ENCODE data around the gene LRRN4. TPM values are rescaled to one million over a fixed set of nuclear protein-coding genes. Genes with fewer than 3 reads are reported as not detected.
A peak's percentile ranks its signal among the peaks of the same experiment; 100 is the strongest.

LRRN4 gene
- total RNA-seq, 1 donor from 2014 or later = 5.6 TPM

DNA sequence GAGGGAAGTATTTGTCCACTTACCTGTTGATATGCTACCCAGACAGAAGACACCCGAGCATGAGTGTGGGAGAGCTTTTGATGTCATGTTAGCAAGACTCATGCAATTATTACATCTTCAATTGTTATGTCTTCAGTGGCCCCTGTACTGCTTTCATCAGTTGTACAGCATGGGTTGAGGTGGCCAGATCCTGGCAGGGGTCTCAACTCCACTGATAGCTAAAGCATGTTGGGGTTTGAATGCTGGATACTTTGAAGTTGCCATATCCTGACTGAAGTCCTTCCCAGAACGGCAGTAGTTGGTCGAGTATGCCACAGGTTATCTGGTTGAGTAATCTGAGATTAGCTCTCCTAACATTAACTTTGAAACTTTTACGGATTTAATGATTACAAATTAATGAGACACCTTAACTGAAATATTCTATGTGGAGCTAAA lies 46.7 kb downstream of the LRRN4 start:
- H3K4me1 Mint-ChIP-seq (ENCODE audit: low read depth) = peaks cover 14% of the 10 kb centered on the region
- DNase-seq (ENCODE audit: low spot score, unreplicated experiment) = no peak
- no peaks in the 10 kb centered on the region for H3K9me3 Mint-ChIP-seq (ENCODE audit: low read depth)
- H3K27ac Mint-ChIP-seq = no peak overlapping the region
- H3K27me3 Mint-ChIP-seq = no peaks in the 10 kb centered on the region
- TF ChIP-seq, protein P1, sequence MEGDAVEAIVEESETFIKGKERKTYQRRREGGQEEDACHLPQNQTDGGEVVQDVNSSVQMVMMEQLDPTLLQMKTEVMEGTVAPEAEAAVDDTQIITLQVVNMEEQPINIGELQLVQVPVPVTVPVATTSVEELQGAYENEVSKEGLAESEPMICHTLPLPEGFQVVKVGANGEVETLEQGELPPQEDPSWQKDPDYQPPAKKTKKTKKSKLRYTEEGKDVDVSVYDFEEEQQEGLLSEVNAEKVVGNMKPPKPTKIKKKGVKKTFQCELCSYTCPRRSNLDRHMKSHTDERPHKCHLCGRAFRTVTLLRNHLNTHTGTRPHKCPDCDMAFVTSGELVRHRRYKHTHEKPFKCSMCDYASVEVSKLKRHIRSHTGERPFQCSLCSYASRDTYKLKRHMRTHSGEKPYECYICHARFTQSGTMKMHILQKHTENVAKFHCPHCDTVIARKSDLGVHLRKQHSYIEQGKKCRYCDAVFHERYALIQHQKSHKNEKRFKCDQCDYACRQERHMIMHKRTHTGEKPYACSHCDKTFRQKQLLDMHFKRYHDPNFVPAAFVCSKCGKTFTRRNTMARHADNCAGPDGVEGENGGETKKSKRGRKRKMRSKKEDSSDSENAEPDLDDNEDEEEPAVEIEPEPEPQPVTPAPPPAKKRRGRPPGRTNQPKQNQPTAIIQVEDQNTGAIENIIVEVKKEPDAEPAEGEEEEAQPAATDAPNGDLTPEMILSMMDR (IDR thresholded peaks at IDR 0.05; ENCODE audit: unreplicated experiment) = no peak
- peak overlapping the region; percentile 95 for H3K4me3 Mint-ChIP-seq (ENCODE audit: low read depth)
- H3K36me3 Mint-ChIP-seq (ENCODE audit: insufficient read depth) = peaks cover 12% of the 10 kb centered on the region

DNA sequence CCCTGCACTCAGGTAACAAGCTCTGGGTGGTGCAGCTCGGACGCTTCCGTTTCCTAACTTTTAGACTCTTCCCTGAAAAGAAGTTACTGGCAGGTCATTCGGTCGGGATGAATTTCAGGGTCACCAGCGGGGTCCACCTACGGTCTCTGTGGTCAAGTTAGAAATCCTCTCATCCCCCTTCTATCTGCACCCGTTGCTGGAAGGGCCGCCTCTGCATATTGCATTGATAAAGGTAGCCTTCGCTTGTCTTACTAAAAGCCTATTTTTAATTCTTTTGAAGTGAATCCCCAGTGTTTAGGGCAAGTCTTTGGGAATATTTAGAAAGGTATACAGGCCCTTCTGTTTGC lies 47.3 kb downstream of the LRRN4 start:
- Mint-ChIP-seq H3K36me3 (ENCODE audit: insufficient read depth) (peaks cover 8% of the 10 kb centered on the region), H3K27ac (peak overlapping the region; percentile 98), H3K27me3 (no peaks in the 10 kb centered on the region), H3K9me3 (ENCODE audit: low read depth) (no peaks in the 10 kb centered on the region), H3K4me3 (ENCODE audit: low read depth) (peak overlapping the region; percentile 95), H3K4me1 (ENCODE audit: low read depth) (peaks cover 14% of the 10 kb centered on the region)
- TF ChIP-seq, protein P1 (IDR thresholded peaks at IDR 0.05; ENCODE audit: unreplicated experiment) = no peak
- DNase-seq (ENCODE audit: low spot score, unreplicated experiment) = no peak

DNA sequence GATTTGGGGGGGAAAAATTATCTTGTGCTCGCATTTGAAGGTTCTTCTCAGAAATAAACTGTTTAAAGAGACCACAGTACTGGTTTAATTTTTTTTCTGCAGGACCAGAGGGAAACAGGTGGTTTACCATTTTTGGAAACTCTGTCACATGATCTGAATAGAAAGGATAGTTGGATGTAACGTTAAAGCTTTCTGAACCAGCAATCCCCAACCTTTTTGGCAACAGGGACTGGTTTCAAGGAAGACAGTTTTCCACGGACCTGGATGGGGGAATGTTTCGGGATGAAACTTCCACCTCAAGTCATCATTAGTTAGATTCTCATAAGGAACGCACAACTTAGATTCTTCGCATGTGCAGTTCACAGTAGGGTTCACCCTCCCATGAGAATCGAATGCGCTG lies 53.0 kb downstream of the LRRN4 start:
- Mint-ChIP-seq H3K36me3 (ENCODE audit: insufficient read depth) (no peaks in the 10 kb centered on the region), H3K4me3 (ENCODE audit: low read depth) (no peak overlapping the region), H3K27ac (no peak overlapping the region), H3K27me3 (no peaks in the 10 kb centered on the region), H3K4me1 (ENCODE audit: low read depth) (peaks cover 2% of the 10 kb centered on the region), H3K9me3 (ENCODE audit: low read depth) (no peaks in the 10 kb centered on the region)
- TF ChIP-seq, protein P1 (IDR thresholded peaks at IDR 0.05; ENCODE audit: unreplicated experiment) = no peak
- DNase-seq (ENCODE audit: low spot score, unreplicated experiment) = no peak

DNA sequence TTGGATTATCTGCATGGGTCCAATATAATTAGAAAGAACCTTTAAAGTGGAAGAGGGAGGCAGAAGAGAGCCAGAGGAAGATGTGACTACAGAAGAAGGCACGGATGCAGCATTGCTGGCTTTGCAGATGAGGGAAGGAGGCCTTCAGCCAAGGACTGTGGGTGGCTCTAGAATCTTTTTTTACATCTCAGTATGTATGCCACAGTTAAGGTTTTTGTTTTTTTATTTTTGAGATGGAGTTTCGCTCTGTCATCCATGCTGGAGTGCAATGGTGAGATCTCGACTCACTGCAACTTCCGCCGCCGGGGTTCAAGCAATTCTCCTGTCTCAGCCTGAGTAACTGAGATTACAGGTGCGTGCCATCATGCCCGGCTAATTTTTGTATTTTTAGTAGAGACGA lies 54.1 kb downstream of the LRRN4 start:
- H3K36me3 Mint-ChIP-seq (ENCODE audit: insufficient read depth) = no peaks in the 10 kb centered on the region
- H3K27me3 Mint-ChIP-seq = no peaks in the 10 kb centered on the region
- DNase-seq (ENCODE audit: low spot score, unreplicated experiment) = no peak
- H3K4me3 Mint-ChIP-seq (ENCODE audit: low read depth) = no peak overlapping the region
- no peak overlapping the region for H3K27ac Mint-ChIP-seq
- H3K9me3 Mint-ChIP-seq (ENCODE audit: low read depth) = no peaks in the 10 kb centered on the region
- TF ChIP-seq, protein P1 (IDR thresholded peaks at IDR 0.05; ENCODE audit: unreplicated experiment) = no peak
- peaks cover 2% of the 10 kb centered on the region for H3K4me1 Mint-ChIP-seq (ENCODE audit: low read depth)

DNA sequence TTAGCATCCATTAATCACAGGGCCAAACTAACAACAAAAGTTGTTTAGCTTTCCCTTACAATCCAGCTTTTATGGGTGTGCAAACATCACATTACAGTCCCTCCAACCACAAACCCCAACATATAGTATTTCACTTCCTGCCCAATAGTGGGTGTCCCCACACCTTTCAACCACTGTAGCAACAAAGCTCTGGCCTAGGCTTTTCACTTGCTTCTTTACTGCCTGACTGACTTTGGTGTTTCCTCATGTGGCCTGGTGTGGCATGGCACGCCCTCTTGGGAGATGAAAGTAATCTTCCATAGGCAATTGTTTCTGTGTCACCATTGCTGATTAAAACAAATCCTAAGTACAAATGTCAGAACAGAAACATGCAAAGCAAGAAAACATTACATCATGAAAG lies 57.1 kb downstream of the LRRN4 start:
- no peak overlapping the region for H3K4me3 Mint-ChIP-seq (ENCODE audit: low read depth)
- TF ChIP-seq, protein P1 (IDR thresholded peaks at IDR 0.05; ENCODE audit: unreplicated experiment) = no peak
- H3K36me3 Mint-ChIP-seq (ENCODE audit: insufficient read depth) = no peaks in the 10 kb centered on the region
- no peaks in the 10 kb centered on the region for H3K4me1 Mint-ChIP-seq (ENCODE audit: low read depth)
- no peak for DNase-seq (ENCODE audit: low spot score, unreplicated experiment)
- H3K9me3 Mint-ChIP-seq (ENCODE audit: low read depth) = no peaks in the 10 kb centered on the region
- H3K27me3 Mint-ChIP-seq = no peaks in the 10 kb centered on the region
- H3K27ac Mint-ChIP-seq = no peak overlapping the region
